ENCODE measurements around the gene CHMP4B.

CHMP4B gene

GRCh38 chr20:33766686-33767085 lies 44.5 kb upstream of the CHMP4B start:
- H3K79me2 ChIP-seq (ENCODE audit: insufficient read depth, low read depth) = no peaks in the 10 kb centered on the region
- H4K20me1 ChIP-seq (ENCODE audit: insufficient read depth) = no peaks in the 10 kb centered on the region
- H3K4me3 ChIP-seq (IDR thresholded peaks at IDR 0.05; ENCODE audit: insufficient read depth, low read depth, low read length) = no peak overlapping the region
- H3K27me3 ChIP-seq (ENCODE audit: insufficient read depth, low read depth) = no peaks in the 10 kb centered on the region
- H3K27ac ChIP-seq = no peak overlapping the region
- no peak for TF ChIP-seq CTCF (conservative IDR thresholded peaks at IDR 0.05; ENCODE audit: low read depth, low read length)
- H3K4me1 ChIP-seq (ENCODE audit: low read depth, poor library complexity, severe bottlenecking) = peaks cover 21% of the 10 kb centered on the region
- no peak overlapping the region for H3K4me2 ChIP-seq
- H3K36me3 ChIP-seq (ENCODE audit: insufficient read depth) = no peaks in the 10 kb centered on the region
- no peak overlapping the region for H2AFZ ChIP-seq (ENCODE audit: low read depth)
- H3K9ac ChIP-seq = no peak overlapping the region

- TF ChIP-seq CTCF (conservative IDR thresholded peaks at IDR 0.05; ENCODE audit: low read depth, low read length) = no peak
- no peak overlapping the region for H3K9ac ChIP-seq
- H3K4me2 ChIP-seq = no peak overlapping the region
- H3K4me3 ChIP-seq (IDR thresholded peaks at IDR 0.05; ENCODE audit: insufficient read depth, low read depth, low read length) = no peak overlapping the region
- H4K20me1 ChIP-seq (ENCODE audit: insufficient read depth) = no peaks in the 10 kb centered on the region
- H3K4me1 ChIP-seq (ENCODE audit: low read depth, poor library complexity, severe bottlenecking) = peaks cover 31% of the 10 kb centered on the region
- no peaks in the 10 kb centered on the region for H3K27me3 ChIP-seq (ENCODE audit: insufficient read depth, low read depth)
- H2AFZ ChIP-seq (ENCODE audit: low read depth) = no peak overlapping the region
- no peak overlapping the region for H3K27ac ChIP-seq
- no peaks in the 10 kb centered on the region for H3K79me2 ChIP-seq (ENCODE audit: insufficient read depth, low read depth)
- H3K36me3 ChIP-seq (ENCODE audit: insufficient read depth) = no peaks in the 10 kb centered on the region
These were observed 43.4 kb upstream of the CHMP4B start for GRCh38 chr20:33767777-33768138.

GRCh38 chr20:33769043-33769442 lies 42.1 kb upstream of the CHMP4B start:
- Histone ChIP-seq H3K27me3 (ENCODE audit: insufficient read depth, low read depth) (no peaks in the 10 kb centered on the region), H3K79me2 (ENCODE audit: insufficient read depth, low read depth) (no peaks in the 10 kb centered on the region), H3K4me2 (no peak overlapping the region), H3K4me1 (ENCODE audit: low read depth, poor library complexity, severe bottlenecking) (peaks cover 44% of the 10 kb centered on the region), H3K9ac (no peak overlapping the region), H3K36me3 (ENCODE audit: insufficient read depth) (no peaks in the 10 kb centered on the region), H4K20me1 (ENCODE audit: insufficient read depth) (no peaks in the 10 kb centered on the region), H2AFZ (ENCODE audit: low read depth) (no peak overlapping the region), H3K4me3 (IDR thresholded peaks at IDR 0.05; ENCODE audit: insufficient read depth, low read depth, low read length) (no peak overlapping the region), H3K27ac (no peak overlapping the region)
- TF ChIP-seq CTCF (conservative IDR thresholded peaks at IDR 0.05; ENCODE audit: low read depth, low read length) = no peak

GRCh38 chr20:33770005-33770404 lies 41.1 kb upstream of the CHMP4B start:
- no peaks in the 10 kb centered on the region for H3K36me3 ChIP-seq (ENCODE audit: insufficient read depth)

More at GRCh38 chr20:33770005-33770404, 41.1 kb upstream of the CHMP4B start:
- Histone ChIP-seq H3K79me2 (ENCODE audit: insufficient read depth, low read depth) (no peaks in the 10 kb centered on the region), H3K4me2 (no peak overlapping the region), H4K20me1 (ENCODE audit: insufficient read depth) (no peaks in the 10 kb centered on the region), H3K27me3 (ENCODE audit: insufficient read depth, low read depth) (no peaks in the 10 kb centered on the region), H2AFZ (ENCODE audit: low read depth) (no peak overlapping the region), H3K4me3 (IDR thresholded peaks at IDR 0.05; ENCODE audit: insufficient read depth, low read depth, low read length) (no peak overlapping the region), H3K27ac (no peak overlapping the region), H3K9ac (no peak overlapping the region), H3K4me1 (ENCODE audit: low read depth, poor library complexity, severe bottlenecking) (peaks cover 54% of the 10 kb centered on the region)
- no peak for TF ChIP-seq CTCF (conservative IDR thresholded peaks at IDR 0.05; ENCODE audit: low read depth, low read length)

All from KMS-11 (cell line).